Activated naive CD4-positive, alpha-beta T cell treated with anti-CD3 and anti-CD28 coated beads for 36 hours (primary cell): Measurements from ENCODE around the gene ASZ1. TPM values are rescaled to one million over a fixed set of nuclear protein-coding genes. Genes with fewer than 3 reads are reported as not detected.

Experiments used
- CTCF ChIA-PET: fragments of 350-600 bp; sonication (Branson Sonifier 250); formaldehyde crosslinking; loops from one replicate; lab custom pipeline; 2021; ENCODE audit warnings: antibody characterized with exemption; lab: Charles Lee
- DNase-seq: peaks from one replicate; pipeline ENCODE4 v3.0.0-alpha.2; 2020
- H3K27ac Mint-ChIP-seq: one replicate; pipeline ENCODE4 v1.8.0; 2021; ENCODE audit warnings: mild to moderate bottlenecking, mixed read lengths
- H3K27me3 Mint-ChIP-seq: one replicate; pipeline ENCODE4 v1.8.0; 2021; ENCODE audit warnings: low read depth, mixed read lengths
- H3K36me3 Mint-ChIP-seq: one replicate; pipeline ENCODE4 v1.8.0; 2021; ENCODE audit warnings: low read depth, mixed read lengths
- H3K4me1 Mint-ChIP-seq: one replicate; pipeline ENCODE4 v1.8.0; 2021; ENCODE audit warnings: low read depth, mixed read lengths
- H3K4me3 Mint-ChIP-seq: one replicate; pipeline ENCODE4 v1.8.0; 2021; ENCODE audit warnings: mild to moderate bottlenecking, moderate library complexity, mixed read lengths
- H3K9me3 Mint-ChIP-seq: one replicate; pipeline ENCODE4 v1.8.0; 2021; ENCODE audit warnings: mixed read lengths
- intact Hi-C: fragments of 100-400 bp; cut with micrococcal nuclease; formaldehyde crosslinking; loops from one replicate; pipeline ENCODE4 v1.15.1; 2023
- total RNA-seq, 2 experiments: library from RNA; stranded (reverse); gene quantifications; one replicate each; pipeline ENCODE4 v1.2.3, GENCODE V29; 2021

Gene ASZ1
- total RNA-seq, 2 experiments from 2014 or later = not detected

- peaks cover 4% of the 10 kb centered on the region for H3K9me3 Mint-ChIP-seq
- H3K27me3 Mint-ChIP-seq = peaks cover 2% of the 10 kb centered on the region
- no peak for DNase-seq
- CTCF ChIA-PET = no interaction called here
- H3K36me3 Mint-ChIP-seq = no peaks in the 10 kb centered on the region
- H3K27ac Mint-ChIP-seq = no peak overlapping the region
- H3K4me1 Mint-ChIP-seq = no peaks in the 10 kb centered on the region
- no peak overlapping the region for H3K4me3 Mint-ChIP-seq
- intact Hi-C loops = no loop called here
Measured at GRCh38 chr7:117395743-117396142, 31.6 kb downstream of the ASZ1 start.

DNA sequence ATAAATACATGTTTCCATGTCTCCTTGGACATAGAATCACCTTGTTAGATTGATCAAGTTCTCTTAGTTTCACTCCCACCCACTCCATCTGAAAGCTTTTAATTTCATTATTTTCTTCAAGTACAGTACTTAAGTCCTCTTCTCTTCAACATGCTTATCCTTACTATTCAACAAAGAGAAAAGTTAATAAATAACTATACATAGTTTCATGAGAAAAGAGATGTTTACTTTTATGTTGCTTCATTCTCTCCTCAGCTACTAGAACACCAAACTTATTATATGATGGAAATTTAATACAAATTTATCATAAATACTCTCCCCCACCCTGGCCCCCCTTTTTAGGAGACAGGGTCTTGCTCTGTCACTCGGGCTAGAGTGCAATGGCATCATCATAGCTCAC lies 33.5 kb downstream of the ASZ1 start:
- no peak for DNase-seq
- H3K4me1 Mint-ChIP-seq = no peaks in the 10 kb centered on the region
- CTCF ChIA-PET = interaction anchor here (0.6 kb wide), 1 partner anchor 64 kb away, joined by 3 read pairs; no protein-coding TSS in a partner anchor
- H3K4me3 Mint-ChIP-seq = no peak overlapping the region
- peaks cover 2% of the 10 kb centered on the region for H3K27me3 Mint-ChIP-seq
- peaks cover 6% of the 10 kb centered on the region for H3K9me3 Mint-ChIP-seq
- no peaks in the 10 kb centered on the region for H3K36me3 Mint-ChIP-seq
- intact Hi-C loops = no loop called here
- no peak overlapping the region for H3K27ac Mint-ChIP-seq

GRCh38 chr7:117389871-117390270 lies 37.4 kb downstream of the ASZ1 start:
- no peak for DNase-seq
- no peaks in the 10 kb centered on the region for H3K36me3 Mint-ChIP-seq
- no peak overlapping the region for H3K27ac Mint-ChIP-seq
- peaks cover 2% of the 10 kb centered on the region for H3K27me3 Mint-ChIP-seq
- intact Hi-C loops = loop anchor here (5.0 kb wide), 1 partner anchor 458 kb away; no protein-coding TSS in a partner anchor
- CTCF ChIA-PET = no interaction called here
- no peak overlapping the region for H3K4me3 Mint-ChIP-seq
- H3K4me1 Mint-ChIP-seq = no peaks in the 10 kb centered on the region
- H3K9me3 Mint-ChIP-seq = peaks cover 18% of the 10 kb centered on the region

DNA sequence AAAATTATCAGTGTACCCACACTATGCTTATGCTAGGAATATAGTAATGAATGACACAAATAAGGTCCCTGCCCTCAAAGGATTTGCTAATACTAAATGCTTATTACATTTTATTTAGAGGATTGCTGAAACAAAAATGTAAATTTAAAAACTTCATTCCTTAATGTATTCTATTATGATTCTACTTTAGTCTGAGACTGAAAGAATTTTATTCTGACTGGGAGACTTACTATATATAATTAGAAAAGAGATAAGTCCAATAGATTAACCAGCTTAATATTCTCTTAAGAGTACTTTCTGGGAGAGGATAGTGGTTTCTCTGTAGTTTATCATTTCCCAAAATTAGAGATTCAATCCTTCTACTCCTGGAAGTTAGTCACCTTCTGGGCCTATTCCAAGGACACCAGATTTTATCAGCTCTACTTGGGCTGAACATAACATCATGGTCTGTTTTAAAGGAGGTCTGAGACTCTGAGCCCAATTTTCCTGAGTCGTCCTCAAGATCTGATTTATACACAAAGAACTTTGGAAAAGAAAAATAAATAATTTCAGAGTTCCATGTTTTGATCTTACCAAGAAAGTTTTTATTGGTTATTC lies 41.1 kb downstream of the ASZ1 start:
- no peaks in the 10 kb centered on the region for H3K36me3 Mint-ChIP-seq
- CTCF ChIA-PET = no interaction called here
- no peaks in the 10 kb centered on the region for H3K4me1 Mint-ChIP-seq
- DNase-seq = no peak
- no peak overlapping the region for H3K27ac Mint-ChIP-seq
- no peaks in the 10 kb centered on the region for H3K27me3 Mint-ChIP-seq
- H3K9me3 Mint-ChIP-seq = peaks cover 18% of the 10 kb centered on the region
- H3K4me3 Mint-ChIP-seq = no peak overlapping the region
- intact Hi-C loops = loop anchor here (1.0 to 5.0 kb wide), 2 partner anchors 173 to 454 kb away; no protein-coding TSS in a partner anchor

DNA sequence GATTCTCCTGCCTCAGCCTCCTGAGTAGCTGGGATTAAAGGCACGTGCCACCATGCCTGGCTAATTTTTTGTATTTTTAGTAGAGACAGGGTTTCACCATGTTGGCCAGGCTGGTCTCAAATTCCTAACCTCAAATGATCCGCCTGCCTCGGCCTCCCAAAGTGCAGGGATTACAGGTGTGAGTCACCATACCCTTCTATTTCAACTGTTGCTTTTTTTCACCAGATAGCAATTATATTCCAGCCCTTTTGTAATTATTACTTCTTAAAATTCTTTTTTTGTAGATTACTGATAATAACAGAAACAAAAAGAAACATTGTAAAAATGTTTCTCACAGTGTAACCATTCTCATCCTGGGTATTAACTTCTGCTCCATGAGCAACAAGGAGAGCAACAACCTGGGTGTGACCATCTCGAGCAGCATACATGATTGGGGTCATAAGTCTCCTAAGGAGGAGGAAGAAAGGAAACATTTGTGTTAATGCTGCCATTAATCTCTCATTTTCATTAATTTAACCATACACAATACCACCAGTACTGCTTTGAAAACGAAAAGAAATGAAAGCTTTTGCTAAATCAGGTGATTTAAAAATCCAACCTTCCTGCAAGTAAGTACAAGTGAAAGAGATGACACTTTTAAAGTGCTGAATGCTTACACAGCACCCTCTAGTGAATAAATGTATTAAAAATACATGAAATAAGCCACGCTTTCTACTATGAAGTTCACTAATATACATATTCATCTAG lies 41.8 kb downstream of the ASZ1 start:
- Mint-ChIP-seq H3K4me1 (no peaks in the 10 kb centered on the region), H3K27me3 (no peaks in the 10 kb centered on the region), H3K27ac (no peak overlapping the region), H3K36me3 (no peaks in the 10 kb centered on the region), H3K9me3 (peaks cover 14% of the 10 kb centered on the region), H3K4me3 (no peak overlapping the region)
- no peak for DNase-seq
- intact Hi-C loops = loop anchor here (1.0 to 5.0 kb wide), 2 partner anchors 172 to 453 kb away; no protein-coding TSS in a partner anchor
- CTCF ChIA-PET = interaction anchor here (1.2 kb wide), 1 partner anchor 173 kb away, joined by 4 read pairs; no protein-coding TSS in a partner anchor

GRCh38 chr7:117384688-117385362 lies 42.5 kb downstream of the ASZ1 start:
- CTCF ChIA-PET = interaction anchor here (0.7 to 1.2 kb wide), 2 partner anchors 172 to 187 kb away, joined by 4 read pairs; no protein-coding TSS in a partner anchor
- peaks cover 12% of the 10 kb centered on the region for H3K9me3 Mint-ChIP-seq
- no peak overlapping the region for H3K27ac Mint-ChIP-seq
- H3K4me3 Mint-ChIP-seq = no peak overlapping the region
- intact Hi-C loops = loop anchor here (5.0 kb wide), 1 partner anchor 453 kb away; no protein-coding TSS in a partner anchor
- no peaks in the 10 kb centered on the region for H3K36me3 Mint-ChIP-seq
- no peaks in the 10 kb centered on the region for H3K27me3 Mint-ChIP-seq
- no peak for DNase-seq
- H3K4me1 Mint-ChIP-seq = no peaks in the 10 kb centered on the region

GRCh38 chr7:117383483-117384189 lies 43.7 kb downstream of the ASZ1 start:
- CTCF ChIA-PET = no interaction called here
- intact Hi-C loops = no loop called here
- no peak overlapping the region for H3K27ac Mint-ChIP-seq
- no peaks in the 10 kb centered on the region for H3K27me3 Mint-ChIP-seq
- DNase-seq = no peak
- no peak overlapping the region for H3K4me3 Mint-ChIP-seq
- H3K36me3 Mint-ChIP-seq = no peaks in the 10 kb centered on the region
- H3K9me3 Mint-ChIP-seq = peaks cover 11% of the 10 kb centered on the region
- no peaks in the 10 kb centered on the region for H3K4me1 Mint-ChIP-seq

- no peak overlapping the region for H3K4me3 Mint-ChIP-seq
- H3K27ac Mint-ChIP-seq = no peak overlapping the region
- H3K36me3 Mint-ChIP-seq = no peaks in the 10 kb centered on the region
- DNase-seq = no peak
- H3K9me3 Mint-ChIP-seq = peaks cover 8% of the 10 kb centered on the region
- intact Hi-C loops = no loop called here
- CTCF ChIA-PET = no interaction called here
- no peaks in the 10 kb centered on the region for H3K4me1 Mint-ChIP-seq
- no peaks in the 10 kb centered on the region for H3K27me3 Mint-ChIP-seq
Measured at GRCh38 chr7:117383046-117383445, 44.2 kb downstream of the ASZ1 start.

DNA sequence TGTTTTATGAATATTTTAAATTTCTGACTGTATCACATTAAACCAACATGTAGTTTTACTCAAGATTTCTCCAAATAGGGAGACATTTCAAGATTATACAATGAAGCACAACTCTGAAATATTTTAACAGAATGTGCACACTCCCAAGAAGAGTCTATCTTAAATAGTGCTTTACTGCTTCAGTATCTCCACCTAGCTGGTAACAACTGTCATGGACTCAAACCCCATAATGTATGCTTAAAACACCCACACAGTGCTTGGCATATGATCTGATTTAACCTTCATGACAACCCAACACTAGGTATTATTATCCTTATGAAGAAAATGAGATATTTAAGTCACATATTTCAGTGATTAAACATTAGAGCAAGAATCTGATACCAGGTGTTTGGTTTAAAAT lies 45.9 kb downstream of the ASZ1 start:
- intact Hi-C loops = no loop called here
- Mint-ChIP-seq H3K27me3 (no peaks in the 10 kb centered on the region), H3K36me3 (no peaks in the 10 kb centered on the region), H3K27ac (no peak overlapping the region), H3K4me3 (no peak overlapping the region), H3K9me3 (no peaks in the 10 kb centered on the region), H3K4me1 (no peaks in the 10 kb centered on the region)
- no peak for DNase-seq
- CTCF ChIA-PET = no interaction called here

- Mint-ChIP-seq H3K27me3 (no peaks in the 10 kb centered on the region), H3K4me1 (no peaks in the 10 kb centered on the region), H3K4me3 (no peak overlapping the region), H3K27ac (no peak overlapping the region), H3K9me3 (no peaks in the 10 kb centered on the region), H3K36me3 (no peaks in the 10 kb centered on the region)
- CTCF ChIA-PET = no interaction called here
- no peak for DNase-seq
- intact Hi-C loops = no loop called here
Measured at GRCh38 chr7:117375380-117375779, 51.9 kb downstream of the ASZ1 start.

DNA sequence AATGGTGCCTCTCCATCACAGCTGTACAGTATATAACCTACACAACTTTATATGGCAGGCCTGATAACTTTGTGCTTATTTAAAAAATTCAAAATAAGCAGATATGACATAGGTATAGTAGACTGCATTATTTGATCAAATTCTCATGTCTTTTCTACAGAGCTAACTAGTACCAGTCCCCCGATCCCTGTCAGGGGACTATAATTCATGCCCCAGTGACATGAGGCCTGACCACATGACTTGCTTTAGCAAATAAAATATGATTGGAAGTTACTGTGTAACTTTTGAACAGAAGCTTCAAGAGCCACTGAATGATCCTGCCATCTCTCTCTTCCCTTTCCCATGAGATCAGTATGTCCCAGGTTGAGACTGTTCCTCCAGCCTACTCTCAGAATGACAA lies 55.2 kb downstream of the ASZ1 start:
- intact Hi-C loops = no loop called here
- H3K36me3 Mint-ChIP-seq = no peaks in the 10 kb centered on the region
- H3K4me3 Mint-ChIP-seq = no peak overlapping the region
- no peaks in the 10 kb centered on the region for H3K4me1 Mint-ChIP-seq
- H3K27ac Mint-ChIP-seq = no peak overlapping the region
- H3K27me3 Mint-ChIP-seq = no peaks in the 10 kb centered on the region
- no peak for DNase-seq
- H3K9me3 Mint-ChIP-seq = no peaks in the 10 kb centered on the region
- CTCF ChIA-PET = no interaction called here
